Mesendoderm (in vitro differentiated cells): Measurements from ENCODE around the gene C17orf114.

Experiments
- DNase-seq: peaks from one replicate; pipeline ENCODE4 v3.0.0; 2013
- H2AK5ac ChIP-seq: 2 replicates; pipeline ENCODE4 v1.6.1; 2013; ENCODE audit warnings: low read length, inconsistent platforms
- H2BK120ac ChIP-seq: 2 replicates; pipeline ENCODE4 v1.6.1; 2013; ENCODE audit warnings: low read depth, mild to moderate bottlenecking, low read length, moderate library complexity, mixed read lengths
- H2BK15ac ChIP-seq: replicated peaks from 2 replicates; pipeline ENCODE4 v1.6.1; 2013; ENCODE audit warnings: low read depth, mild to moderate bottlenecking, moderate library complexity
- H2BK5ac ChIP-seq: 2 replicates; pipeline ENCODE4 v1.6.1; 2013; ENCODE audit warnings: low read length, inconsistent platforms
- H3K18ac ChIP-seq: 2 replicates; pipeline ENCODE4 v1.6.1; 2013; ENCODE audit warnings: mild to moderate bottlenecking, low read length, mixed read lengths
- H3K23ac ChIP-seq: one replicate; pipeline ENCODE4 v1.6.1; 2013; ENCODE audit warnings: low read length
- H3K27ac ChIP-seq: 2 replicates; pipeline ENCODE4 v1.5.1; 2013; ENCODE audit warnings: low read depth, mild to moderate bottlenecking, inconsistent platforms, low read length, moderate library complexity
- H3K27me3 ChIP-seq: 2 replicates; pipeline ENCODE4 v1.6.1; 2013; ENCODE audit warnings: low read length, control low read depth, mild to moderate bottlenecking, inconsistent platforms; ENCODE audit not compliant: insufficient read depth, poor library complexity
- H3K36me3 ChIP-seq: 2 replicates; pipeline ENCODE4 v1.6.1; 2013; ENCODE audit warnings: low read length, inconsistent platforms; ENCODE audit not compliant: control insufficient read depth, insufficient read depth
- H3K4ac ChIP-seq: one replicate; pipeline ENCODE4 v1.6.1; 2013; ENCODE audit warnings: low read depth, mild to moderate bottlenecking, low read length, moderate library complexity
- H3K4me1 ChIP-seq: 2 replicates; pipeline ENCODE4 v1.6.1; 2013; ENCODE audit warnings: low read depth, low read length, inconsistent platforms; ENCODE audit not compliant: control insufficient read depth
- H3K4me2 ChIP-seq: 2 replicates; pipeline ENCODE4 v1.6.1; 2013; ENCODE audit warnings: low read length
- H3K4me3 ChIP-seq: 2 replicates; pipeline ENCODE4 v1.5.1; 2013; ENCODE audit warnings: mild to moderate bottlenecking, low read length
- H3K56ac ChIP-seq: one replicate; pipeline ENCODE4 v1.6.1; 2013; ENCODE audit warnings: low read length
- H3K79me1 ChIP-seq: 2 replicates; pipeline ENCODE4 v1.6.1; 2013; ENCODE audit warnings: low read length, inconsistent platforms
- H3K79me2 ChIP-seq: 2 replicates; pipeline ENCODE4 v1.6.1; 2013; ENCODE audit warnings: mild to moderate bottlenecking, low read length; ENCODE audit not compliant: control insufficient read depth, insufficient read depth
- H3K9ac ChIP-seq: 2 replicates; pipeline ENCODE4 v1.6.1; 2013; ENCODE audit warnings: low read length, inconsistent platforms
- H4K5ac ChIP-seq: one replicate; pipeline ENCODE4 v1.6.1; 2013; ENCODE audit warnings: low read length
- H4K8ac ChIP-seq: one replicate; pipeline ENCODE4 v1.6.1; 2013; ENCODE audit warnings: low read depth, mild to moderate bottlenecking, control low read depth, low read length, moderate library complexity
- WGBS: extraction: QIAGEN DNeasy Blood & Tissue Kit; methylation state at CpG from one replicate; pipeline ENCODE4 v1.1.7; 2013; ENCODE audit warnings: low lambda C conversion rate, missing lambda C conversion rate; ENCODE audit not compliant: insufficient coverage; ENCODE audit errors: extremely low coverage; 5-methylcytosine and 5-hydroxymethylcytosine counted together

Gene C17orf114

GRCh38 chr17:4822835-4823234 is 20.7 kb upstream of the C17orf114 start:
- no CpG with 5 or more reads among the region's 3 CpGs for WGBS
- Histone ChIP-seq H3K27ac (no peak overlapping the region), H2BK120ac (no peak overlapping the region), H3K4ac (no peak overlapping the region), H3K36me3 (no peaks in the 10 kb centered on the region), H4K5ac (no peak overlapping the region), H3K79me1 (no peaks in the 10 kb centered on the region), H3K23ac (no peak overlapping the region), H3K4me1 (no peaks in the 10 kb centered on the region), H4K8ac (no peak overlapping the region), H3K9ac (no peak overlapping the region), H3K27me3 (no peaks in the 10 kb centered on the region), H3K18ac (no peak overlapping the region), H2BK15ac (no peak overlapping the region), H2AK5ac (no peak overlapping the region), H3K4me3 (no peak overlapping the region), H3K56ac (no peak overlapping the region), H3K79me2 (no peaks in the 10 kb centered on the region), H2BK5ac (no peak overlapping the region), H3K4me2 (no peak overlapping the region)
- DNase-seq: no peak

DNA sequence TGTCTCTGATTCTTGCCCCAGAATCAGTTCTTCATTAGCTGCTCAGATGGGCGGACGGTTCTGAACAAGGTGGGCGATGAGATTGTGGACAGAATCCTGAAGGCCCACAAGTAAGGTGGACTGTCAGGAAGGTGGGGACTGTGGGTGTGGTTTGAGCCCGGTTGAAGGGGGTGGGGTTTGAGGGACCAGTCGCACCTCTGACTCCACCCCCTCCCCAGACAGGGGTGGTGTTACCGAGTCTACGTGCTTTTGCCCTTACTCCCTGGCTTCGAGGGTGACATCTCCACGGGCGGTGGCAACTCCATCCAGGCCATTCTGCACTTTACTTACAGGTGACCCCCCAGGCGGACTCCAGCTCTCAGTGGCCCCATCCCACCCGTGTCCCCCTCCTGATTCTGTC is 16.1 kb upstream of the C17orf114 start:
- H4K8ac ChIP-seq: no peak overlapping the region
- H2BK15ac ChIP-seq: no peak overlapping the region
- H3K9ac ChIP-seq: no peak overlapping the region
- H2BK5ac ChIP-seq: no peak overlapping the region
- no peak overlapping the region for H4K5ac ChIP-seq
- no peak overlapping the region for H3K4ac ChIP-seq
- H2BK120ac ChIP-seq: no peak overlapping the region
- no peak overlapping the region for H2AK5ac ChIP-seq
- H3K27me3 ChIP-seq: no peaks in the 10 kb centered on the region
- no CpG with 5 or more reads among the region's 12 CpGs for WGBS
- no peak overlapping the region for H3K4me2 ChIP-seq
- H3K79me1 ChIP-seq: no peaks in the 10 kb centered on the region
- no peak overlapping the region for H3K23ac ChIP-seq
- no peaks in the 10 kb centered on the region for H3K4me1 ChIP-seq
- no peak for DNase-seq
- H3K18ac ChIP-seq: no peak overlapping the region
- peaks cover 5% of the 10 kb centered on the region for H3K36me3 ChIP-seq
- H3K27ac ChIP-seq: no peak overlapping the region
- H3K79me2 ChIP-seq: no peaks in the 10 kb centered on the region
- no peak overlapping the region for H3K4me3 ChIP-seq
- no peak overlapping the region for H3K56ac ChIP-seq

DNA sequence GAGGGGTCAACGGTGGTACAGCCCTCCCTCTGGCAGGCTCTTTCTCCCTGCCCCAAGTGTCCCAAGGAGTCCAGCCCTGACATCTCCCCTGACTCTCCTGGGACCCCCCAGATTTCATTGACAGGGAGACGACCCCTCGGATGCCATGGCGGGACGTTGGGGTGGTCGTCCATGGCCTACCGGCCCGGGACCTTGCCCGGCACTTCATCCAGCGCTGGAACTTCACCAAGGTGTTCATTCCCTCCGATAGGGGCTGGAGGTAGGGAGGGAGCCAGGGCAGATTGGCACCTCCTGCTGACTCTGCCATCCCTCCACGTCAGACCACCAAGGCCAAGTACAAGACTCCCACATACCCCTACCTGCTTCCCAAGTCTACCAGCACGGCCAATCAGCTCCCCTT is 14.7 kb upstream of the C17orf114 start:
- Histone ChIP-seq H3K27ac (no peak overlapping the region), H2AK5ac (no peak overlapping the region), H3K9ac (no peak overlapping the region), H3K4me3 (no peak overlapping the region), H3K4ac (no peak overlapping the region), H4K8ac (no peak overlapping the region), H3K27me3 (no peaks in the 10 kb centered on the region), H2BK15ac (no peak overlapping the region), H3K4me1 (no peaks in the 10 kb centered on the region), H3K36me3 (peaks cover 5% of the 10 kb centered on the region), H3K56ac (no peak overlapping the region), H3K23ac (no peak overlapping the region), H2BK5ac (no peak overlapping the region), H2BK120ac (no peak overlapping the region), H3K79me2 (no peaks in the 10 kb centered on the region), H4K5ac (no peak overlapping the region), H3K18ac (no peak overlapping the region), H3K4me2 (no peak overlapping the region), H3K79me1 (no peaks in the 10 kb centered on the region)
- no CpG with 5 or more reads among the region's 13 CpGs for WGBS
- no peak for DNase-seq

DNA sequence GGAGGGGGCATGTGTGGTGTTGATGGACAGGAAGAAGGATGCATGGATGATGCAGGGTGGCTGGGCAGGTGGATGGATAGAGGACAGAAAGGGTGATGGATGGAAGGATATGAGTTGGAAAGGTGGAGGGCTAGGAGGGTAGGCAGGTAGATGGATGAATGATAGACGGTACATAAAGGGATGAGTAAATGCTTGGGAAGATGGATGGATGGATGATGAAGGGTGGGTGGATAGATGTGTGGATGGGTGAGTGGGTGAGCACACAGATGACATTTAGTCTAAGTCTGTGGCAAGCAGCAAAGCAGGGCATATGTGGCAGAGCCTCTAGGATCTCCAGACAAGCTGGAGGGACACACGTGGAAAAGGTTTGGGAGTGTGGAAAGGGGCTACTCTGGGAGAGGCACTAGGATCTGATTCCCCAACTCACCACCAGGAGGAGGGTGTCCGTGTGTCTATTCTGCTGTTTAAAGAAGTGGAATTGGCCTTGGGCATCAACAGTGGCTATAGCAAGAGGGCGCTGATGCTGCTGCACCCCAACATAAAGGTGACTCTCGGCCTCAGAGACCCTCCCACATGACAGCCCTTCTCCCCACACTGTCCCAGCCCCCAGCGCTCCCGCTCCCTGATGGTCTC is 13.0 kb upstream of the C17orf114 start:
- Histone ChIP-seq H3K79me2 (no peaks in the 10 kb centered on the region), H3K4me2 (no peak overlapping the region), H2BK120ac (no peak overlapping the region), H3K18ac (no peak overlapping the region), H2BK5ac (no peak overlapping the region), H3K27me3 (no peaks in the 10 kb centered on the region), H3K4ac (no peak overlapping the region), H3K79me1 (no peaks in the 10 kb centered on the region), H3K36me3 (peaks cover 5% of the 10 kb centered on the region), H3K56ac (no peak overlapping the region), H3K27ac (no peak overlapping the region), H3K9ac (no peak overlapping the region), H4K8ac (no peak overlapping the region), H4K5ac (no peak overlapping the region), H2BK15ac (no peak overlapping the region), H3K23ac (peak overlapping the region; percentile 45), H2AK5ac (no peak overlapping the region), H3K4me1 (no peaks in the 10 kb centered on the region), H3K4me3 (no peak overlapping the region)
- peak; percentile 31 for DNase-seq
- 100% methylated on average over 1 of the region's 7 CpGs for whole genome bisulfite sequencing

DNA sequence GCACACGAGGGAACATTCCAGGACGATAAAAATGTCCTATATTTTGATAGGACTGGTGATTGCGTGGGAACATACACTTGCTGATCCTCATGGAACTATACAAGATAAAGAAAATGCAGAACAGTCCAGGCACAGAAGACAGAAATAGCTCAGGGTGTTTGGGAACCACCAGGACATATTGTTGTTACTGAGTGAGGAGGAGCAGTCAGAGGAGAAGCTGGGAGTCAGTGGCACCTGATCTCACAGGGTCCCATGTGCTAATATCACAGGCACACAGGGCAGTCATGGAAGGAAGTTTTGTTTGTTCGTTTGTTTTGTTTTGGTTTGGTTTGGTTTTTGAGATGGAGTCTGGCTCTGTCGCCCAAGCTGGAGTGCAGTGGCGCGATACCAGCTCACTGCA is 10.6 kb upstream of the C17orf114 start:
- H3K4ac ChIP-seq: no peak overlapping the region
- H2BK15ac ChIP-seq: no peak overlapping the region
- no peak overlapping the region for H2BK5ac ChIP-seq
- no peak overlapping the region for H3K18ac ChIP-seq
- no peak overlapping the region for H4K5ac ChIP-seq
- WGBS: no CpG with 5 or more reads among the region's 7 CpGs
- H3K79me2 ChIP-seq: no peaks in the 10 kb centered on the region
- H3K79me1 ChIP-seq: no peaks in the 10 kb centered on the region
- DNase-seq: no peak
- H4K8ac ChIP-seq: no peak overlapping the region
- no peaks in the 10 kb centered on the region for H3K27me3 ChIP-seq
- no peak overlapping the region for H3K23ac ChIP-seq
- H3K27ac ChIP-seq: no peak overlapping the region
- H2AK5ac ChIP-seq: no peak overlapping the region
- H3K36me3 ChIP-seq: peaks cover 5% of the 10 kb centered on the region
- H2BK120ac ChIP-seq: no peak overlapping the region
- H3K4me2 ChIP-seq: no peak overlapping the region
- no peak overlapping the region for H3K9ac ChIP-seq
- H3K56ac ChIP-seq: no peak overlapping the region
- H3K4me3 ChIP-seq: no peak overlapping the region
- no peaks in the 10 kb centered on the region for H3K4me1 ChIP-seq

DNA sequence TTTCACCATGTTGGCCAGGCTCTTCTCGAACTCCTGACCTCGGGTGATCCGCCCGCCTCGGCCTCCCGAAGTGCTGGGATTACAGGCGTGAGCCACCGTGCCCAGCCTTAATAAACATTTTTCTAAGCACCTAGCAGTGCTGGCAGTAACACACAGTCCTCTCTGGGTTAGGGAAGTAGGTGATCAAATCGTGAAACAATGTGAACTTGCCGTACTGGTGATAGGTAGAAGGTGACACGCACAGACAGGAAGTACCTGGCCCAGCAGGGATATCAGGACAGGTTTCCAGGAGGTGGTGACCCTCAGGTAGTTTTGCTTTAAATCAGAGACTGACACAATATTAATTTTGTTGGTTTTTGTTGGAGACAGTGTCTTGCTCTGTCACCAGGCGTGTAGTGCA is 9.3 kb upstream of the C17orf114 start:
- Histone ChIP-seq H2AK5ac (no peak overlapping the region), H2BK120ac (no peak overlapping the region), H3K4me2 (no peak overlapping the region), H3K27ac (no peak overlapping the region), H3K79me2 (no peaks in the 10 kb centered on the region), H4K5ac (no peak overlapping the region), H2BK15ac (no peak overlapping the region), H3K9ac (no peak overlapping the region), H3K18ac (no peak overlapping the region), H3K36me3 (peaks cover 3% of the 10 kb centered on the region), H2BK5ac (no peak overlapping the region), H3K23ac (no peak overlapping the region), H3K4me3 (no peak overlapping the region), H3K4me1 (no peaks in the 10 kb centered on the region), H3K4ac (no peak overlapping the region), H3K27me3 (no peaks in the 10 kb centered on the region), H4K8ac (no peak overlapping the region), H3K79me1 (no peaks in the 10 kb centered on the region), H3K56ac (no peak overlapping the region)
- no peak for DNase-seq
- no CpG with 5 or more reads among the region's 12 CpGs for WGBS
